CD14-positive monocyte (primary cell): Measurements from ENCODE around the gene MTHFS. TPM values are rescaled to one million over a fixed set of nuclear protein-coding genes. Genes with fewer than 3 reads are reported as not detected.

Experiments
- DNase-seq, 3 donors: peaks; one replicate each; pipeline ENCODE4 v3.0.0-alpha.2; 2011 to 2022
- H2AFZ ChIP-seq: 2 replicates; pipeline ENCODE4 v1.6.0; 2012; ENCODE audit warnings: mild to moderate bottlenecking, low read depth, low read length, inconsistent platforms; ENCODE audit not compliant: insufficient read depth, poor library complexity, severe bottlenecking
- H3K27ac ChIP-seq, 2 donors: 1 replicate in 1 of 2; 2 replicates in 1 of 2; pipeline ENCODE4 v1.5.1; 2012 to 2013; ENCODE audit warnings: low read length in 2 of 2, control low read depth in 1 of 2, inconsistent platforms in 1 of 2, low read depth in 1 of 2, mild to moderate bottlenecking in 1 of 2
- H3K27me3 ChIP-seq, 2 donors: one replicate each; pipeline versions ENCODE4 v1.6.0 to v1.6.1; 2011 to 2013; ENCODE audit warnings: low read length in 2 of 2; ENCODE audit not compliant: control insufficient read depth in 2 of 2, insufficient read depth in 2 of 2
- H3K36me3 ChIP-seq, 2 donors: replicated peaks in 1 of 2; 1 replicate in 1 of 2; 2 replicates in 1 of 2; pipeline versions ENCODE4 v1.5.1 to v1.6.1; 2012 to 2013; ENCODE audit warnings: low read length in 2 of 2, control low read depth in 1 of 2, inconsistent platforms in 1 of 2, mild to moderate bottlenecking in 1 of 2; ENCODE audit not compliant: insufficient read depth in 2 of 2, control insufficient read depth in 1 of 2
- H3K4me1 ChIP-seq, 2 donors: 1 replicate in 1 of 2; 2 replicates in 1 of 2; pipeline versions ENCODE4 v1.5.1 to v1.6.1; 2012 to 2013; ENCODE audit warnings: low read length in 2 of 2, control low read depth in 1 of 2, inconsistent platforms in 1 of 2, mild to moderate bottlenecking in 1 of 2, moderate library complexity in 1 of 2; ENCODE audit not compliant: insufficient read depth in 2 of 2, control insufficient read depth in 1 of 2
- H3K4me2 ChIP-seq: replicated peaks from 2 replicates; pipeline ENCODE3; 2012; ENCODE audit warnings: low read length, moderate library complexity, mild to moderate bottlenecking; ENCODE audit not compliant: poor library complexity, severe bottlenecking; ENCODE audit errors: extremely low read depth
- H3K4me3 ChIP-seq, 3 experiments: fragments of 200-600 bp in 1 of 3; sonication (generic) in 1 of 3; replicated peaks in 1 of 3; 1 replicate in 2 of 3; 2 replicates in 1 of 3; pipeline ENCODE4 v1.5.1; 2011 to 2013; ENCODE audit warnings: low read length in 3 of 3, mild to moderate bottlenecking in 3 of 3, control low read depth in 2 of 3, low read depth in 2 of 3, inconsistent platforms in 1 of 3, moderate library complexity in 1 of 3
- H3K79me2 ChIP-seq: 2 replicates; pipeline ENCODE4 v1.6.0; 2012; ENCODE audit warnings: mild to moderate bottlenecking, control low read depth, inconsistent platforms, low read length, moderate library complexity; ENCODE audit not compliant: insufficient read depth
- H3K9ac ChIP-seq: 2 replicates; pipeline ENCODE4 v1.6.0; 2017; ENCODE audit warnings: low read length, mild to moderate bottlenecking; ENCODE audit not compliant: insufficient read depth, poor library complexity, severe bottlenecking
- H3K9me3 ChIP-seq, 2 donors: replicated peaks in 1 of 2; 1 replicate in 1 of 2; 2 replicates in 1 of 2; pipeline versions ENCODE4 v1.5.1 to v1.6.1; 2012 to 2013; ENCODE audit warnings: low read length in 2 of 2, control low read depth in 1 of 2; ENCODE audit not compliant: control insufficient read depth in 1 of 2, insufficient read depth in 1 of 2
- H4K20me1 ChIP-seq: 2 replicates; pipeline ENCODE4 v1.6.0; 2012; ENCODE audit warnings: mild to moderate bottlenecking, low read length, control low read depth, moderate library complexity; ENCODE audit not compliant: insufficient read depth
- H3K27ac Mint-ChIP-seq, 7 donors: one replicate each; pipeline ENCODE4 v1.8.0; 2020; ENCODE audit warnings: mild to moderate bottlenecking in 7 of 7, mixed read lengths in 7 of 7, moderate library complexity in 6 of 7, inconsistent platforms in 2 of 7
- H3K27me3 Mint-ChIP-seq, 3 donors: one replicate each; pipeline ENCODE4 v1.8.0; 2021 to 2022; ENCODE audit warnings: low read depth in 3 of 3, mild to moderate bottlenecking in 3 of 3, mixed read lengths in 3 of 3, moderate library complexity in 3 of 3, inconsistent platforms in 1 of 3
- H3K36me3 Mint-ChIP-seq, 2 donors: one replicate each; pipeline ENCODE4 v1.8.0; 2020; ENCODE audit warnings: mixed read lengths in 2 of 2, inconsistent platforms in 1 of 2, mild to moderate bottlenecking in 1 of 2
- H3K4me1 Mint-ChIP-seq: one replicate; pipeline ENCODE4 v1.8.0; 2020; ENCODE audit warnings: mild to moderate bottlenecking, mixed read lengths
- H3K4me3 Mint-ChIP-seq, 2 donors: one replicate each; pipeline ENCODE4 v1.8.0; 2020; ENCODE audit warnings: mild to moderate bottlenecking in 2 of 2, mixed read lengths in 2 of 2, moderate library complexity in 1 of 2
- H3K9me3 Mint-ChIP-seq, 7 donors: one replicate each; pipeline ENCODE4 v1.8.0; 2020 to 2022; ENCODE audit warnings: mixed read lengths in 7 of 7, mild to moderate bottlenecking in 6 of 7, moderate library complexity in 6 of 7, inconsistent platforms in 2 of 7
- CTCF ChIP-seq: fragments of 200-600 bp; IDR thresholded peaks from one replicate; pipeline ENCODE4 v1.8.0; 2022; ENCODE audit warnings: antibody characterized with exemption, mild to moderate bottlenecking
- WGBS: methylation state at CpG from one replicate; pipeline ENCODE4 v1.1.5; 2013; ENCODE audit warnings: missing lambda C conversion rate; ENCODE audit not compliant: insufficient coverage; 5-methylcytosine and 5-hydroxymethylcytosine counted together
- intact Hi-C, 2 donors: fragments of 100-400 bp; cut with micrococcal nuclease; formaldehyde crosslinking; loops; one replicate each; pipeline versions ENCODE4 v1.15.0 to v1.15.1; 2023
- polyA plus RNA-seq, 3 donors: library from polyadenylated mRNA; depleted of rRNA in 1 of 3; unstranded in 2 of 3; stranded (reverse) in 1 of 3; fragments of 300-500 nt in 2 of 3; fragments of >200 nt in 1 of 3; fragmentation: Illumina TruSeq in 2 of 3; gene quantifications; 1 replicate in 2 of 3; 2 replicates in 1 of 3; pipeline ENCODE4 v1.2.3, GENCODE V29; 2012 to 2021

The MTHFS gene
- polyA plus RNA-seq, 3 donors: 44.6 to 129 (median 76.4) TPM

- peak; percentile 39 to 60 (median 55) for DNase-seq
- Mint-ChIP-seq H3K4me1 (peaks cover 13% of the 10 kb centered on the region), H3K9me3 (peaks cover 37 to 62% (median 52%) of the 10 kb centered on the region in 7 donors), H3K27ac (peak overlapping the region; percentile 95 to 97 (median 97)), H3K4me3 (peak overlapping the region; percentile 91 to 92), H3K27me3 (peaks cover 0 to 3% (median 2%) of the 10 kb centered on the region in 3 donors), H3K36me3 (peaks cover 39 to 42% of the 10 kb centered on the region in 2 donors)
- peaks cover 51% of the 10 kb centered on the region for H3K79me2 ChIP-seq
- peaks cover 17 to 26% of the 10 kb centered on the region in 2 donors for H3K4me1 ChIP-seq
- TF ChIP-seq CTCF: no peak
- H3K27ac ChIP-seq: peak overlapping the region; percentile 91 to 92
- peak overlapping the region; percentile 92 for H3K9ac ChIP-seq
- H3K27me3 ChIP-seq: no peaks in the 10 kb centered on the region
- H3K9me3 ChIP-seq: peaks cover 37 to 46% of the 10 kb centered on the region in 2 donors
- WGBS: under 1% methylated on average over 39 of the region's 51 CpGs
- intact Hi-C loops: loop anchor here (2.0 to 10.0 kb wide), 4 partner anchors 14 to 49 kb away; partner anchors contain the start of gene BCL2A1 (in 1 of the 2)
- H4K20me1 ChIP-seq: no peaks in the 10 kb centered on the region
- H3K4me2 ChIP-seq: peak overlapping the region; percentile 86
- H2AFZ ChIP-seq: peak overlapping the region; percentile 76
- peaks cover 2 to 37% of the 10 kb centered on the region in 2 donors for H3K36me3 ChIP-seq
- H3K4me3 ChIP-seq: peak overlapping the region; percentile 61 to 95 (median 70)
Observed at GRCh38 chr15:79923079-79923514, 26.3 kb upstream of the MTHFS start.

DNA sequence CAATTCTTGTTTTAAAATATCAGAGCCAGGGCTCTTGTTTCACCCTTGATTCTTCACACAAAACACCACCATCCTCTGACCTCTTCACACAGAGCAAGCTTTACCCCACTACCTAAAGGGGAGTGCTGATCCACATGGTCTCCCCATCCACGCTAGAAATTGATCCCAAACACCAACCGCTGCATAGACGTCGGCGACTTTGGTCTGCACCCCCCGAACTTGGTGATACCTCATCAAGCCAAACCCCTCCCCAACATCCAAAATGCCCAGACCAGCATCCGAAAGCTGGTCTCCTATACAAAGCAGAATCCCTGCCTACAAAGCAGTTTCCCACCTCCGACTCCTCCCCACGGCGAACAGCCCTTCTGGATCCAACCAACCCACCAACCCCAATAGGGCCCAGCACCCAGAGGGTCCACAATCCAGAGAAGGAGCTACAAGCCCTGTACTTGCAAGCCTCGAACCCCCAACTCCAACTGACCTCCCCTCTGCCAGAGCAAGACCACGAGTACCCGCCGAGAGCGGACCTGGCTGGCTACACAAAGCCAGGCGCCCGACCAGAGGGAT lies 25.8 kb upstream of the MTHFS start:
- WGBS: 45% methylated on average over 17 of the region's 17 CpGs
- peak overlapping the region; percentile 76 for H2AFZ ChIP-seq
- H4K20me1 ChIP-seq: no peaks in the 10 kb centered on the region
- Mint-ChIP-seq H3K4me3 (peak overlapping the region; percentile 91 to 92), H3K27ac (peak overlapping the region; percentile 95 to 97 (median 97)), H3K27me3 (peaks cover 0 to 3% (median 2%) of the 10 kb centered on the region in 3 donors), H3K36me3 (peaks cover 39 to 47% of the 10 kb centered on the region in 2 donors), H3K9me3 (peaks cover 41 to 67% (median 57%) of the 10 kb centered on the region in 7 donors), H3K4me1 (peaks cover 13% of the 10 kb centered on the region)
- H3K27ac ChIP-seq: peak overlapping the region; percentile 91 to 92
- intact Hi-C loops: loop anchor here (2.0 to 10.0 kb wide), 4 partner anchors 14 to 50 kb away; partner anchors contain the start of gene BCL2A1 (in 1 of the 2)
- H3K9me3 ChIP-seq: peaks cover 42 to 51% of the 10 kb centered on the region in 2 donors
- DNase-seq: no peak
- H3K36me3 ChIP-seq: peaks cover 2 to 42% of the 10 kb centered on the region in 2 donors
- peak overlapping the region; percentile 86 for H3K4me2 ChIP-seq
- peak overlapping the region; percentile 92 for H3K9ac ChIP-seq
- H3K4me1 ChIP-seq: peaks cover 17 to 26% of the 10 kb centered on the region in 2 donors
- H3K4me3 ChIP-seq: peak overlapping the region; percentile 61 to 95 (median 70)
- peaks cover 51% of the 10 kb centered on the region for H3K79me2 ChIP-seq
- TF ChIP-seq CTCF: no peak
- H3K27me3 ChIP-seq: no peaks in the 10 kb centered on the region
